Islet precursor cell (in vitro differentiated cells): Measurements from ENCODE around the gene DNLZ.

Experiments used
- DNase-seq: peaks from one replicate; pipeline ENCODE4 v3.0.0-alpha.2; 2018

DNLZ gene

GRCh38 chr9:136374183-136374575 lies 10.6 kb upstream of the DNLZ start:
- no peak for DNase-seq

- no peak for DNase-seq
Observed at GRCh38 chr9:136373300-136374182, 10.0 kb upstream of the DNLZ start, which contains the start of gene CARD9. Gene CARD9 (minus strand): TSS chr9:136373669. CDS start chr9:136372078, 1,591 bp downstream.

GRCh38 chr9:136372561-136373299 lies 9.2 kb upstream of the DNLZ start:
- peak; percentile 84 for DNase-seq

- no peak for DNase-seq
Observed at GRCh38 chr9:136372006-136372405, 8.5 kb upstream of the DNLZ start.

- DNase-seq: no peak
Observed at GRCh38 chr9:136371533-136371880, 8.0 kb upstream of the DNLZ start.

GRCh38 chr9:136370687-136371532 lies 7.4 kb upstream of the DNLZ start:
- DNase-seq: no peak

GRCh38 chr9:136370037-136370436 lies 6.5 kb upstream of the DNLZ start:
- DNase-seq: no peak

GRCh38 chr9:136368190-136368589 lies 4.6 kb upstream of the DNLZ start:
- no peak for DNase-seq

- DNase-seq: no peak
Observed at GRCh38 chr9:136367296-136368145, 4.0 kb upstream of the DNLZ start.

GRCh38 chr9:136366826-136367225 lies 3.3 kb upstream of the DNLZ start:
- no peak for DNase-seq

GRCh38 chr9:136365775-136366222 lies 2.3 kb upstream of the DNLZ start:
- no peak for DNase-seq

GRCh38 chr9:136364942-136365774 lies 1.6 kb upstream of the DNLZ start:
- no peak for DNase-seq

- DNase-seq: no peak
Observed at GRCh38 chr9:136363949-136364748, 605 bp upstream of the DNLZ start.

- DNase-seq: no peak
Observed at GRCh38 chr9:136362450-136362784, 1.1 kb downstream of the DNLZ start.

GRCh38 chr9:136361754-136362449 lies 1.6 kb downstream of the DNLZ start:
- DNase-seq: no peak

GRCh38 chr9:136361047-136361753 lies 2.3 kb downstream of the DNLZ start:
- no peak for DNase-seq

- no peak for DNase-seq
Observed at GRCh38 chr9:136359774-136360718, 3.5 kb downstream of the DNLZ start.

- no peak for DNase-seq
Observed at GRCh38 chr9:136358888-136359287, 4.7 kb downstream of the DNLZ start.
